Liver (tissue), 9 donors: Measurements from ENCODE around the gene CYP2W1. TPM values are rescaled to one million over a fixed set of nuclear protein-coding genes. Genes with fewer than 3 reads are reported as not detected.

Source experiments
- DNase-seq: peaks from one replicate; pipeline ENCODE4 v3.0.0-alpha.2; 2017; ENCODE audit warnings: low spot score
- H3K27ac ChIP-seq, 2 donors: one replicate each; pipeline ENCODE4 v1.7.0; 2013; ENCODE audit warnings: inconsistent platforms in 2 of 2, low read length in 2 of 2, control low read depth in 1 of 2, low read depth in 1 of 2, mild to moderate bottlenecking in 1 of 2
- H3K27me3 ChIP-seq, 4 donors: one replicate each; pipeline versions ENCODE4 v1.6.1 to v1.7.0; 2013; ENCODE audit warnings: low read length in 3 of 4, inconsistent platforms in 1 of 4, mild to moderate bottlenecking in 1 of 4, moderate library complexity in 1 of 4; ENCODE audit not compliant: control insufficient read depth in 4 of 4, insufficient read depth in 4 of 4
- H3K36me3 ChIP-seq, 4 donors: one replicate each; pipeline versions ENCODE4 v1.6.1 to v1.7.0; 2013; ENCODE audit warnings: low read length in 3 of 4, mild to moderate bottlenecking in 3 of 4, low read depth in 1 of 4, moderate library complexity in 1 of 4; ENCODE audit not compliant: control insufficient read depth in 4 of 4, insufficient read depth in 3 of 4
- H3K4me1 ChIP-seq, 4 donors: one replicate each; pipeline versions ENCODE4 v1.6.1 to v1.7.0; 2013; ENCODE audit warnings: low read length in 3 of 4, mild to moderate bottlenecking in 3 of 4, moderate library complexity in 1 of 4; ENCODE audit not compliant: control insufficient read depth in 4 of 4, insufficient read depth in 4 of 4
- H3K4me3 ChIP-seq, 3 donors: one replicate each; pipeline versions ENCODE4 v1.6.1 to v1.7.0; 2013; ENCODE audit warnings: low read length in 3 of 3, control low read depth in 1 of 3, low read depth in 1 of 3, mild to moderate bottlenecking in 1 of 3
- H3K9ac ChIP-seq, 2 donors: one replicate each; pipeline ENCODE4 v1.7.0; 2013; ENCODE audit warnings: low read length in 2 of 2, mild to moderate bottlenecking in 2 of 2, moderate library complexity in 2 of 2, control low read depth in 1 of 2, low read depth in 1 of 2
- H3K9me3 ChIP-seq, 4 donors: one replicate each; pipeline versions ENCODE4 v1.6.1 to v1.7.0; 2013; ENCODE audit warnings: low read length in 3 of 4; ENCODE audit not compliant: control insufficient read depth in 4 of 4
- CTCF ChIP-seq: fragments of 150-350 bp; IDR thresholded peaks from 2 replicates; pipeline ENCODE4 v1.5.1; 2017; ENCODE audit warnings: improper control_type of control experiment, low read depth, low read length; ENCODE audit not compliant: missing input control
- EGR1 ChIP-seq, 2 donors: IDR thresholded peaks; 2 replicates each; pipeline ENCODE4 v1.6.1; 2016 to 2018; ENCODE audit warnings: antibody characterized with exemption in 2 of 2, low read depth in 2 of 2
- FOXA1 ChIP-seq: IDR thresholded peaks from 2 replicates; pipeline ENCODE4 v1.6.1; 2016; ENCODE audit warnings: antibody characterized with exemption
- FOXA2 ChIP-seq: IDR thresholded peaks from 2 replicates; pipeline ENCODE4 v1.6.1; 2016; ENCODE audit warnings: antibody characterized with exemption
- GABPA ChIP-seq, 2 donors: IDR thresholded peaks in 1 of 2; conservative IDR thresholded peaks in 1 of 2; 2 replicates each; pipeline ENCODE4 v1.6.1; 2016; ENCODE audit warnings: antibody characterized with exemption in 2 of 2, mild to moderate bottlenecking in 1 of 2, moderate library complexity in 1 of 2
- HNF4A ChIP-seq, 2 donors: conservative IDR thresholded peaks; 2 replicates each; pipeline ENCODE4 v1.6.1; 2016; ENCODE audit warnings: antibody characterized with exemption in 2 of 2, mild to moderate bottlenecking in 2 of 2
- HNF4G ChIP-seq: IDR thresholded peaks from 2 replicates; pipeline ENCODE4 v1.6.1; 2016; ENCODE audit warnings: antibody characterized with exemption
- JUND ChIP-seq, 2 donors: IDR thresholded peaks; 2 replicates each; pipeline ENCODE4 v1.6.1; 2016; ENCODE audit warnings: antibody characterized with exemption in 2 of 2
- NR2F2 ChIP-seq: IDR thresholded peaks from 2 replicates; pipeline ENCODE4 v1.6.1; 2016; ENCODE audit warnings: antibody characterized with exemption
- RAD21 ChIP-seq, 2 donors: IDR thresholded peaks; 2 replicates each; pipeline ENCODE4 v1.6.1; 2016; ENCODE audit warnings: antibody characterized with exemption in 2 of 2, mild to moderate bottlenecking in 2 of 2
- REST ChIP-seq: IDR thresholded peaks from 2 replicates; pipeline ENCODE4 v1.6.1; 2016; ENCODE audit warnings: antibody characterized with exemption, mild to moderate bottlenecking
- RXRA ChIP-seq, 2 donors: IDR thresholded peaks; 2 replicates each; pipeline ENCODE4 v1.6.1; 2017 to 2018; ENCODE audit warnings: antibody characterized with exemption in 2 of 2, mild to moderate bottlenecking in 1 of 2
- SP1 ChIP-seq: IDR thresholded peaks from 2 replicates; pipeline ENCODE4 v1.6.1; 2018; ENCODE audit warnings: antibody characterized with exemption, mild to moderate bottlenecking
- TAF1 ChIP-seq: conservative IDR thresholded peaks from 2 replicates; pipeline ENCODE4 v1.6.1; 2016; ENCODE audit warnings: antibody characterized with exemption, mild to moderate bottlenecking
- YY1 ChIP-seq: IDR thresholded peaks from 2 replicates; pipeline ENCODE4 v1.6.1; 2016; ENCODE audit warnings: antibody characterized with exemption, mild to moderate bottlenecking
- ZBTB33 ChIP-seq: IDR thresholded peaks from 2 replicates; pipeline ENCODE4 v1.6.1; 2016; ENCODE audit warnings: antibody characterized with exemption
- WGBS: extraction: QIAGEN DNeasy Blood & Tissue Kit; methylation state at CpG from one replicate; pipeline ENCODE4 v1.1.7; 2013; 5-methylcytosine and 5-hydroxymethylcytosine counted together
- polyA plus RNA-seq, 2 donors: library from polyadenylated mRNA; stranded (reverse) in 1 of 2; unstranded in 1 of 2; fragments of 200-250 nt in 1 of 2; fragments of >200 nt in 1 of 2; fragmentation: Nextera tagmentation in 1 of 2; extraction: Ambion mirVana in 1 of 2; gene quantifications; one replicate each; pipeline versions ENCODE4 v1.2.1 to v1.2.3, GENCODE V29; 2013 to 2015
- total RNA-seq, 2 donors: library from RNA; depleted of rRNA; stranded (reverse); fragments of >200 nt; gene quantifications; one replicate each; pipeline ENCODE4 v1.2.3, GENCODE V29; 2014
- donor health status: healthy.
- donor health status: healthy.
- donor health status: healthy.
- donor health status: healthy.
- donor health status: healthy.

CYP2W1 gene
- total and polyA plus RNA-seq, 4 donors = 0.28 TPM; not detected in 3

- H3K4me1 ChIP-seq = peaks cover 0 to 9% (median 6%) of the 10 kb centered on the region in 4 donors
- no peaks in the 10 kb centered on the region for H3K9me3 ChIP-seq
- H3K4me3 ChIP-seq = peak overlapping the region in 2 of 3 donors; percentile 58 to 80
- WGBS = 1% methylated on average over 77 of the region's 77 CpGs
- no peaks in the 10 kb centered on the region for H3K27me3 ChIP-seq
- no peak for TF ChIP-seq TAF1
- TF ChIP-seq FOXA1 = peak; percentile 6
- TF ChIP-seq EGR1 (IDR thresholded peaks at IDR 0.05; ENCODE audit: low read depth in 2 of 2) = peak in 1 of 2 donors; percentile 93
- H3K9ac ChIP-seq = peak overlapping the region in 1 of 2 donors; percentile 69
- peaks cover 0 to 3% (median 0%) of the 10 kb centered on the region in 4 donors for H3K36me3 ChIP-seq
- peak overlapping the region; percentile 89 to 96 for H3K27ac ChIP-seq
- peak; percentile 90 for DNase-seq
These were observed 45.2 kb downstream of the CYP2W1 start for GRCh38 chr7:1028044-1028770.

GRCh38 chr7:1028775-1029636, 46.0 kb downstream of the CYP2W1 start:
- H3K9ac ChIP-seq = peak overlapping the region in 1 of 2 donors; percentile 69
- H3K4me1 ChIP-seq = peaks cover 0 to 9% (median 6%) of the 10 kb centered on the region in 4 donors
- no peaks in the 10 kb centered on the region for H3K9me3 ChIP-seq
- no peaks in the 10 kb centered on the region for H3K27me3 ChIP-seq
- TF ChIP-seq REST (peak; percentile 22), JUND (IDR thresholded peaks at IDR 0.05) (peak; percentile 88 to 94), RXRA (IDR thresholded peaks at IDR 0.05) (no peak), TAF1 (no peak), FOXA2 (no peak), YY1 (peak; percentile 56)
- WGBS = 68% methylated on average over 18 of the region's 18 CpGs
- peak overlapping the region in 2 of 3 donors; percentile 10 to 80 for H3K4me3 ChIP-seq
- H3K36me3 ChIP-seq = peaks cover 0 to 3% (median 0%) of the 10 kb centered on the region in 4 donors
- peak overlapping the region; percentile 89 to 96 for H3K27ac ChIP-seq
- DNase-seq = peak; percentile 57

- H3K36me3 ChIP-seq = peaks cover 0 to 3% (median 0%) of the 10 kb centered on the region in 4 donors
- 97% methylated on average over 33 of the region's 33 CpGs for WGBS
- no peak overlapping the region for H3K4me3 ChIP-seq
- peak overlapping the region; percentile 89 to 96 for H3K27ac ChIP-seq
- no peaks in the 10 kb centered on the region for H3K27me3 ChIP-seq
- H3K9ac ChIP-seq = no peak overlapping the region
- no peaks in the 10 kb centered on the region for H3K9me3 ChIP-seq
- peaks cover 0 to 9% (median 6%) of the 10 kb centered on the region in 4 donors for H3K4me1 ChIP-seq
- DNase-seq = no peak
- no peak for TF ChIP-seq RXRA (IDR thresholded peaks at IDR 0.05)
- no peak for TF ChIP-seq YY1
- no peak for TF ChIP-seq NR2F2
- TF ChIP-seq ZBTB33 = no peak
- TF ChIP-seq GABPA (IDR thresholded peaks at IDR 0.05 in 1 of 2, conservative IDR thresholded peaks at IDR 0.05 in 1 of 2) = no peak
- no peak for TF ChIP-seq TAF1
- no peak for TF ChIP-seq HNF4G
- no peak for TF ChIP-seq FOXA2
- TF ChIP-seq FOXA1 = no peak
- no peak for TF ChIP-seq SP1
- no peak for TF ChIP-seq RAD21 (IDR thresholded peaks at IDR 0.05)
- TF ChIP-seq CTCF = no peak
- no peak for TF ChIP-seq HNF4A (conservative IDR thresholded peaks at IDR 0.05)
These were observed 46.9 kb downstream of the CYP2W1 start for GRCh38 chr7:1029637-1030443.
